ENCODE measurements around the gene RBM4. TPM values are rescaled to one million over a fixed set of nuclear protein-coding genes. Genes with fewer than 3 reads are reported as not detected.
"Not testable (repeated sequence)": the region's sequence is repeated elsewhere in the genome, so short reads cannot be mapped to it uniquely, and the experiment has no call there.

The RBM4 gene
- total RNA-seq, 2 donors from 2014 or later = 105 to 137 TPM

GRCh38 chr11:66600219-66600618 lies 38.3 kb upstream of the RBM4 start:
- H3K4me1 ChIP-seq (replicated peaks) = peaks cover under 1% of the 10 kb centered on the region
- intact Hi-C loops (cut with DNase I) = no loop called here
- H3K36me3 ChIP-seq = peaks cover 0 to 4% of the 10 kb centered on the region in 2 donors
- no peak overlapping the region for H3K27ac ChIP-seq
- H3K4me3 ChIP-seq = no peak overlapping the region
- no peak for DNase-seq (ENCODE audit: low spot score)
- 93% methylated on average over 2 of the region's 2 CpGs for WGBS
- no peaks in the 10 kb centered on the region for H3K27me3 ChIP-seq (replicated peaks; ENCODE audit: insufficient read depth)
- TF ChIP-seq POLR2A (IDR thresholded peaks at IDR 0.05) (no peak), POLR2AphosphoS5 (IDR thresholded peaks at IDR 0.05) (no peak), CTCF (IDR thresholded peaks at IDR 0.05) (no peak)
- H3K9me3 ChIP-seq = no peaks in the 10 kb centered on the region

GRCh38 chr11:66600631-66601233 lies 37.8 kb upstream of the RBM4 start:
- Histone ChIP-seq H3K27me3 (replicated peaks; ENCODE audit: insufficient read depth) (no peaks in the 10 kb centered on the region), H3K9me3 (no peaks in the 10 kb centered on the region), H3K27ac (no peak overlapping the region), H3K4me1 (replicated peaks) (no peaks in the 10 kb centered on the region), H3K36me3 (peaks cover 0 to 4% of the 10 kb centered on the region in 2 donors), H3K4me3 (no peak overlapping the region)
- no peak for DNase-seq (ENCODE audit: low spot score)
- intact Hi-C loops (cut with DNase I) = no loop called here
- no peak for TF ChIP-seq POLR2AphosphoS5 (IDR thresholded peaks at IDR 0.05)
- no peak for TF ChIP-seq POLR2A (IDR thresholded peaks at IDR 0.05)
- TF ChIP-seq CTCF (IDR thresholded peaks at IDR 0.05) = no peak
- 97% methylated on average over 4 of the region's 4 CpGs for WGBS

GRCh38 chr11:66603072-66603471 lies 35.4 kb upstream of the RBM4 start:
- Histone ChIP-seq H3K4me3 (no peak overlapping the region), H3K9me3 (no peaks in the 10 kb centered on the region), H3K36me3 (peaks cover 0 to 4% of the 10 kb centered on the region in 2 donors), H3K4me1 (replicated peaks) (no peaks in the 10 kb centered on the region), H3K27me3 (replicated peaks; ENCODE audit: insufficient read depth) (no peaks in the 10 kb centered on the region), H3K27ac (no peak overlapping the region)
- DNase-seq (ENCODE audit: low spot score) = no peak
- intact Hi-C loops (cut with DNase I) = no loop called here
- TF ChIP-seq POLR2AphosphoS5 (IDR thresholded peaks at IDR 0.05) (no peak), POLR2A (IDR thresholded peaks at IDR 0.05) (no peak), CTCF (IDR thresholded peaks at IDR 0.05) (no peak)
- 81% methylated on average over 6 of the region's 6 CpGs for whole genome bisulfite sequencing

GRCh38 chr11:66604155-66604554 lies 34.3 kb upstream of the RBM4 start:
- DNase-seq (ENCODE audit: low spot score) = no peak
- TF ChIP-seq CTCF (IDR thresholded peaks at IDR 0.05) = no peak
- TF ChIP-seq POLR2AphosphoS5 (IDR thresholded peaks at IDR 0.05) = no peak
- TF ChIP-seq POLR2A (IDR thresholded peaks at IDR 0.05) = no peak
- intact Hi-C loops (cut with DNase I) = no loop called here
- Histone ChIP-seq H3K36me3 (peaks cover 0 to 4% of the 10 kb centered on the region in 2 donors), H3K27ac (no peak overlapping the region), H3K9me3 (no peaks in the 10 kb centered on the region), H3K4me1 (replicated peaks) (no peaks in the 10 kb centered on the region), H3K27me3 (replicated peaks; ENCODE audit: insufficient read depth) (no peaks in the 10 kb centered on the region), H3K4me3 (no peak overlapping the region)
- 89% methylated on average over 5 of the region's 5 CpGs for WGBS

GRCh38 chr11:66606608-66607007 lies 31.9 kb upstream of the RBM4 start:
- H3K9me3 ChIP-seq; H3K27me3 ChIP-seq (replicated peaks; ENCODE audit: insufficient read depth); DNase-seq (ENCODE audit: low spot score); H3K4me1 ChIP-seq (replicated peaks); H3K4me3 ChIP-seq; intact Hi-C loops (cut with DNase I); H3K36me3 ChIP-seq: not testable (repeated sequence)
- 94% methylated on average over 3 of the region's 3 CpGs for WGBS
- peak overlapping the region; percentile 51 to 64 for H3K27ac ChIP-seq

All from prostate gland (tissue), 2 donors.